GM12872 (cell line): Measurements from ENCODE around the gene DDX6.

Experiments
- CTCF ChIP-seq: IDR thresholded peaks from 3 replicates; pipeline ENCODE4 v1.5.1; 2011; ENCODE audit warnings: low read depth, mild to moderate bottlenecking, low read length, moderate library complexity; ENCODE audit not compliant: insufficient read depth

Gene DDX6

GRCh38 chr11:118819334-118820024 lies 28.5 kb upstream of the DDX6 start:
- no peak for TF ChIP-seq CTCF

GRCh38 chr11:118818130-118818529 lies 27.2 kb upstream of the DDX6 start:
- TF ChIP-seq CTCF = no peak

- TF ChIP-seq CTCF = no peak
These were observed 22.6 kb upstream of the DDX6 start for GRCh38 chr11:118813551-118813950.

- no peak for TF ChIP-seq CTCF
These were observed 21.5 kb upstream of the DDX6 start for GRCh38 chr11:118812485-118812884.

- no peak for TF ChIP-seq CTCF
These were observed 17.1 kb upstream of the DDX6 start for GRCh38 chr11:118807800-118808778.

GRCh38 chr11:118806400-118806799 lies 15.4 kb upstream of the DDX6 start:
- no peak for TF ChIP-seq CTCF

- TF ChIP-seq CTCF = no peak
These were observed 13.1 kb upstream of the DDX6 start for GRCh38 chr11:118804094-118804493.
